ENCODE results near the gene RBM24. TPM values are rescaled to one million over a fixed set of nuclear protein-coding genes. Genes with fewer than 3 reads are reported as not detected.

RBM24 gene
- total and polyA plus RNA-seq, 2 of the 13 experiments (the other 11 are each of a cell fraction or from before 2014, with no cell fraction given), result 1.5 to 14.2 TPM

- TF ChIP-seq SNAPC2 (CRISPR knock-in tag; IDR thresholded peaks at IDR 0.05) (no peak), AGO1 (IDR thresholded peaks at IDR 0.05; ENCODE audit: low read depth, low read length, poor library complexity, severe bottlenecking) (peak; percentile 65), TFDP1 (CRISPR knock-in tag; IDR thresholded peaks at IDR 0.05; ENCODE audit: borderline replicate concordance) (0 out of 2 replicates have a peak, but pooled peaks have one; percentile 31)
- TF ChIP-seq, protein P1, sequence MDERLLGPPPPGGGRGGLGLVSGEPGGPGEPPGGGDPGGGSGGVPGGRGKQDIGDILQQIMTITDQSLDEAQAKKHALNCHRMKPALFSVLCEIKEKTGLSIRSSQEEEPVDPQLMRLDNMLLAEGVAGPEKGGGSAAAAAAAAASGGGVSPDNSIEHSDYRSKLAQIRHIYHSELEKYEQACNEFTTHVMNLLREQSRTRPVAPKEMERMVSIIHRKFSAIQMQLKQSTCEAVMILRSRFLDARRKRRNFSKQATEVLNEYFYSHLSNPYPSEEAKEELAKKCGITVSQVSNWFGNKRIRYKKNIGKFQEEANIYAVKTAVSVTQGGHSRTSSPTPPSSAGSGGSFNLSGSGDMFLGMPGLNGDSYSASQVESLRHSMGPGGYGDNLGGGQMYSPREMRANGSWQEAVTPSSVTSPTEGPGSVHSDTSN (CRISPR knock-in tag; IDR thresholded peaks at IDR 0.05), result no peak
Observed at GRCh38 chr6:17281497-17282481, 628 bp downstream of the RBM24 start (continued).

DNA sequence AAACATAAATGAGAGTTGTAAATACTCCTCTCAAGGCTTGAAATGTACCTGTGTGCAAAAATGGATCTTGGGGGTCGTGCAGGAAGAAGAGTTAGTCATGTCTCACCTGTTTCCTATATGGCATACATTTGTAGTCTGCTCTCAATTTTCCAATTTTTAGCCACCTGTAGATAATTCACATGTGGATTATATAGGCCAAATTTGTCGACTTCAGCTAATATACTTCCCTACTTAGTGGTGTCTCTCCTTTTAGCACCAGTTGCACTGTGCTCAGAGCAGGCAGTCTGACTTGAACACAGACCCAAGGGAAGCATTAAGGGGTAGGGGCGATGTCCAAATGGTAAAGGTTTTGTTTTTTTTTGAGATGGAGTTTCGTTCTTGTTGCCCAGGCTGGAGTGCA lies 1.9 kb downstream of the RBM24 start:
- H3K9me3 ChIP-seq (ENCODE audit: low read length), result no peaks in the 10 kb centered on the region
- 94% methylated on average over 4 of the region's 4 CpGs for WGBS (ENCODE audit: low lambda C conversion rate)
- no TSS peak for BruUV-seq (replicated peaks)
- FAIRE-seq (no peak), DNase-seq (ENCODE audit: low spot score) (no peak), ATAC-seq (no peak)
- POLR2A ChIA-PET, result no interaction called here
- H3K27me3 ChIP-seq (ENCODE audit: control insufficient read depth in 1 of 2, insufficient read depth in 2 of 2, low read length in 2 of 2), result peaks cover 0 to 7% of the 10 kb centered on the region in 2 experiments; a peak in 1 of 5 replicates
- H3K4me2 ChIP-seq (ENCODE audit: low read depth, low read length), result peak overlapping the region; percentile 44; the same call in 1 of the 2 replicates
- H3K4me1 ChIP-seq (ENCODE audit: insufficient read depth, low read length), result peaks cover 20% of the 10 kb centered on the region
- intact Hi-C loops (cut with micrococcal nuclease; ENCODE audit: unreplicated experiment) (loop anchor here (5.0 kb wide), 1 partner anchor 164 kb away; no protein-coding TSS in a partner anchor), in situ Hi-C loops (cut with HindIII; ENCODE audit: extremely low pct_ligation_motif_present, low pct_unique_long_range_greater_than_20kb) (loop anchor here (5.0 kb wide), 1 partner anchor 299 kb away; no protein-coding TSS in a partner anchor)
- H3K36me3 ChIP-seq (replicated peaks in 1 of 2; ENCODE audit: control insufficient read depth in 1 of 2, insufficient read depth in 2 of 2, low read length in 2 of 2), result no peaks in the 10 kb centered on the region
- no peaks in the 10 kb centered on the region for H4K20me1 ChIP-seq (ENCODE audit: insufficient read depth, low read length)
- H3K27ac ChIP-seq (ENCODE audit: extremely low read length, insufficient read depth, low read length), result no peak overlapping the region
- no peak overlapping the region for H3K9ac ChIP-seq (ENCODE audit: insufficient read depth, low read depth, low read length)
- CTCF ChIA-PET (ENCODE audit: low intra/inter-chr PET ratio, low total read pairs), result no interaction called here
- H2AFZ ChIP-seq (ENCODE audit: low read length), result no peak overlapping the region
- no peaks in the 10 kb centered on the region for H3K79me2 ChIP-seq (ENCODE audit: insufficient read depth, low read length)
- TF ChIP-seq REXO4 (CRISPR knock-in tag; IDR thresholded peaks at IDR 0.05; ENCODE audit: borderline replicate concordance) (no peak), MAFF (IDR thresholded peaks at IDR 0.05; ENCODE audit: low read depth, low read length) (peak; percentile 51; the same call in 1 of the 2 replicates), MAFK (conservative IDR thresholded peaks at IDR 0.05 in 1 of 2, IDR thresholded peaks at IDR 0.05 in 1 of 2; ENCODE audit: low read length in 2 of 2) (peak; percentile 65 to 73)
- H3K4me3 ChIP-seq (replicated peaks in 1 of 3; ENCODE audit: insufficient read depth in 1 of 3, low read depth in 2 of 3, low read length in 3 of 3), result no peak overlapping the region

Measured in HepG2 (cell line).